Endodermal cell (in vitro differentiated cells): ENCODE results near the gene RRAGC. TPM values are rescaled to one million over a fixed set of nuclear protein-coding genes. Genes with fewer than 3 reads are reported as not detected.

ENCODE experiments used
- DNase-seq: peaks from one replicate; pipeline ENCODE4 v3.0.0-alpha.2; 2017
- H3K27ac ChIP-seq: 2 replicates; pipeline ENCODE4 v1.5.1; 2013; ENCODE audit warnings: mild to moderate bottlenecking, low read depth, low read length, moderate library complexity
- H3K27me3 ChIP-seq: 2 replicates; pipeline ENCODE4 v1.6.1; 2013; ENCODE audit warnings: mild to moderate bottlenecking, low read length, moderate library complexity; ENCODE audit not compliant: insufficient read depth, control insufficient read depth, poor library complexity, severe bottlenecking
- H3K36me3 ChIP-seq: 2 replicates; pipeline ENCODE4 v1.7.0; 2013; ENCODE audit warnings: mild to moderate bottlenecking, low read length, moderate library complexity; ENCODE audit not compliant: control insufficient read depth, insufficient read depth
- H3K4me1 ChIP-seq: one replicate; pipeline ENCODE4 v1.7.0; 2013; ENCODE audit warnings: low read length; ENCODE audit not compliant: control insufficient read depth, insufficient read depth
- H3K4me3 ChIP-seq: 2 replicates; pipeline ENCODE4 v1.5.1; 2013; ENCODE audit warnings: mild to moderate bottlenecking, low read length, moderate library complexity
- H3K9ac ChIP-seq: 2 replicates; pipeline ENCODE4 v1.6.1; 2013; ENCODE audit warnings: mild to moderate bottlenecking, low read length, moderate library complexity; ENCODE audit not compliant: poor library complexity, severe bottlenecking; ENCODE audit errors: extremely low read depth
- H3K9me3 ChIP-seq: 2 replicates; pipeline ENCODE4 v1.6.1; 2013; ENCODE audit warnings: mild to moderate bottlenecking, low read length, moderate library complexity; ENCODE audit not compliant: control insufficient read depth
- H3K27ac Mint-ChIP-seq: 2 replicates; pipeline ENCODE4 v1.8.0; 2020; ENCODE audit warnings: mixed read lengths
- H3K27me3 Mint-ChIP-seq: 2 replicates; pipeline ENCODE4 v1.8.0; 2021; ENCODE audit warnings: mild to moderate bottlenecking, mixed read lengths; ENCODE audit not compliant: insufficient read depth
- H3K36me3 Mint-ChIP-seq: 2 replicates; pipeline ENCODE4 v1.8.0; 2020; ENCODE audit warnings: low read depth, mixed read lengths
- H3K4me1 Mint-ChIP-seq: 2 replicates; pipeline ENCODE4 v1.8.0; 2020; ENCODE audit warnings: mixed read lengths
- H3K4me3 Mint-ChIP-seq: 2 replicates; pipeline ENCODE4 v1.8.0; 2020; ENCODE audit warnings: mild to moderate bottlenecking, moderate library complexity, mixed read lengths
- H3K9me3 Mint-ChIP-seq: 2 replicates; pipeline ENCODE4 v1.8.0; 2020; ENCODE audit warnings: mild to moderate bottlenecking, mixed read lengths
- CTCF ChIP-seq: fragments of 200-600 bp; sonication (generic); conservative IDR thresholded peaks from 2 replicates; pipeline ENCODE4 v1.5.0; 2021; ENCODE audit warnings: antibody characterized with exemption, mild to moderate bottlenecking
- WGBS, 2 experiments: methylation state at CpG; one replicate each; pipeline versions ENCODE4 v1.1.5 to v1.1.7; 2013; ENCODE audit warnings: missing lambda C conversion rate in 2 of 2, mixed read lengths in 1 of 2; ENCODE audit not compliant: insufficient coverage in 1 of 2, insufficient read length in 1 of 2; 5-methylcytosine and 5-hydroxymethylcytosine counted together
- total RNA-seq, 2 donors: library from RNA; stranded (reverse); fragmentation: NEBNext Ultra II Directional in 1 of 2; extraction: Animal tissue kit (Norgen Biotek cat#: 25700) in 1 of 2; gene quantifications; 2 replicates in 1 of 2; 3 replicates in 1 of 2; pipeline ENCODE4 v1.2.1, GENCODE V29; 2021

The RRAGC gene
- total RNA-seq, 2 donors from 2014 or later, result 23.0 to 33.2 TPM

- Histone ChIP-seq H3K9ac (no peak overlapping the region), H3K27me3 (peaks cover 10% of the 10 kb centered on the region), H3K36me3 (no peaks in the 10 kb centered on the region), H3K27ac (no peak overlapping the region), H3K4me3 (no peak overlapping the region), H3K4me1 (no peaks in the 10 kb centered on the region), H3K9me3 (no peaks in the 10 kb centered on the region)
- no peaks in the 10 kb centered on the region for H3K36me3 Mint-ChIP-seq
- no peak overlapping the region for H3K27ac Mint-ChIP-seq
- no peak for TF ChIP-seq CTCF
- WGBS, 2 experiments, result 89 to 100% methylated on average over 2 of the region's 2 CpGs
- no peaks in the 10 kb centered on the region for H3K4me1 Mint-ChIP-seq
- H3K4me3 Mint-ChIP-seq, result no peak overlapping the region
- peaks cover 29% of the 10 kb centered on the region for H3K27me3 Mint-ChIP-seq
- no peak for DNase-seq
- no peaks in the 10 kb centered on the region for H3K9me3 Mint-ChIP-seq
Observed at GRCh38 chr1:38827318-38827717, 32.3 kb downstream of the RRAGC start.

GRCh38 chr1:38826886-38827285 is 32.7 kb downstream of the RRAGC start:
- no peak for TF ChIP-seq CTCF
- Histone ChIP-seq H3K4me3 (no peak overlapping the region), H3K9ac (no peak overlapping the region), H3K27ac (no peak overlapping the region), H3K9me3 (no peaks in the 10 kb centered on the region), H3K36me3 (no peaks in the 10 kb centered on the region), H3K4me1 (no peaks in the 10 kb centered on the region), H3K27me3 (peaks cover 14% of the 10 kb centered on the region)
- Mint-ChIP-seq H3K27ac (no peak overlapping the region), H3K4me3 (no peak overlapping the region), H3K4me1 (no peaks in the 10 kb centered on the region), H3K27me3 (peaks cover 32% of the 10 kb centered on the region), H3K36me3 (no peaks in the 10 kb centered on the region), H3K9me3 (no peaks in the 10 kb centered on the region)
- no peak for DNase-seq

DNA sequence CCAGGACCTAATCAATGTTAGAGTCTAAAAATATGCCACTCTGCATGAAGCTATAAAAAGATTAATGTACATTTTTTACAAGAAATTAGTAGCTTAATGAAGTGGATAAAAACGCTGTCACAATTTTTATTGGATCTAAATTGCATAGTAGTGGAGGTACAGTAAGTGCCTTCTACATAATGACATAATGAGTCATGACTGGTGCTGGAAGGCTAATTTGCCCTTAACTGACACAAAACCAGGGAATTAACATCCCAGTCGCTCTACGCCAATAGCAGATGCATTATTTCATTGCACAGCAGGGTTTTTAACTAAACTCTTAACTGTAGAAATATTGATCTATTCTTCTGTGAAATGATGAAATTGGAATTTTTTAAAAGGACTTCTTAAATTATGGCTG is 33.3 kb downstream of the RRAGC start:
- TF ChIP-seq CTCF, result no peak
- H3K27ac ChIP-seq, result no peak overlapping the region
- Mint-ChIP-seq H3K4me1 (no peaks in the 10 kb centered on the region), H3K9me3 (no peaks in the 10 kb centered on the region), H3K36me3 (no peaks in the 10 kb centered on the region), H3K4me3 (no peak overlapping the region), H3K27ac (no peak overlapping the region), H3K27me3 (peaks cover 35% of the 10 kb centered on the region)
- no peak overlapping the region for H3K9ac ChIP-seq
- H3K4me3 ChIP-seq, result no peak overlapping the region
- no peaks in the 10 kb centered on the region for H3K4me1 ChIP-seq
- peaks cover 21% of the 10 kb centered on the region for H3K27me3 ChIP-seq
- DNase-seq, result no peak
- 87 to 100% methylated on average over 1 to 3 of the region's 3 CpGs for WGBS, 2 experiments
- H3K9me3 ChIP-seq, result no peaks in the 10 kb centered on the region
- H3K36me3 ChIP-seq, result no peaks in the 10 kb centered on the region
